Mesodermal cell (in vitro differentiated cells): ENCODE results near the gene GPATCH1.
"Not testable (repeated sequence)": the region's sequence is repeated elsewhere in the genome, so short reads cannot be mapped to it uniquely, and the experiment has no call there.

ENCODE experiments used
- H3K27ac ChIP-seq: 2 replicates; pipeline ENCODE4 v1.7.0; 2013; ENCODE audit warnings: mild to moderate bottlenecking, low read depth, low read length, moderate library complexity; ENCODE audit not compliant: severe bottlenecking
- H3K36me3 ChIP-seq: 2 replicates; pipeline ENCODE4 v1.7.1; 2013; ENCODE audit warnings: mild to moderate bottlenecking, low read length, moderate library complexity; ENCODE audit not compliant: control insufficient read depth, insufficient read depth
- H3K4me1 ChIP-seq: one replicate; pipeline ENCODE4 v1.7.1; 2013; ENCODE audit warnings: mild to moderate bottlenecking, low read length; ENCODE audit not compliant: insufficient read depth, control insufficient read depth, poor library complexity, severe bottlenecking
- H3K4me3 ChIP-seq: 2 replicates; pipeline ENCODE4 v1.7.0; 2013; ENCODE audit warnings: low read length, control low read depth, mild to moderate bottlenecking; ENCODE audit not compliant: insufficient read depth, poor library complexity, severe bottlenecking; ENCODE audit errors: extremely low read depth
- H3K9me3 ChIP-seq: 2 replicates; pipeline ENCODE4 v1.7.1; 2013; ENCODE audit warnings: mild to moderate bottlenecking, low read length, moderate library complexity; ENCODE audit not compliant: control insufficient read depth
- WGBS, 2 experiments: methylation state at CpG; one replicate each; pipeline ENCODE4 v1.1.5; 2013; ENCODE audit warnings: missing lambda C conversion rate in 2 of 2; ENCODE audit not compliant: insufficient coverage in 2 of 2; 5-methylcytosine and 5-hydroxymethylcytosine counted together

The GPATCH1 gene

DNA sequence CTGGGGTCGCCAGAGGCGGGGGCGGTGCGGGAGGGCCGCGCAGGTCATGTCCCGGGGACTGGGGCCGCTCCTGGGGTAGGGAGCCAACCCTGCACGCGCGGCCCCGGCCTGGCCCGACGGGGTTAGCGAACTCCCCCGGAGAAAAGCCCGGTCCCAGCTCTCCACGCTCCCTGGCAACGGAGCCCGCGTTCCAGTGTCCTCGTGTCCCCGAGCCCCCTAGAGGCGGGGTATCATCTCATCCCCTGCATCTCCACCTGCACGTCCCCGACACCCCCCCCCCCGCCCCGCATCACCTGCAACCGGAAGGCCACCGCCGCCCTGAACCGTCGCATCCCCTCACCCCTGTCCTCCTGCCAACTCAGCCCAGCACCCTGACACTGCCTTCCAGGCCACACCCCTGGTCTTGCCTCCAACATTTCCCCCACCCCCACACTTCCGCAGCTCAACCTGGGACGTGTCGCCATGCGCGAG, 53.6 kb downstream of the GPATCH1 start:
- Histone ChIP-seq H3K36me3 (peaks cover 9% of the 10 kb centered on the region), H3K4me1 (peaks cover 5% of the 10 kb centered on the region), H3K4me3 (no peak overlapping the region), H3K9me3 (no peaks in the 10 kb centered on the region), H3K27ac (no peak overlapping the region)
- 72 to 92% methylated on average over 14 to 15 of the region's 38 CpGs for WGBS, 2 experiments

DNA sequence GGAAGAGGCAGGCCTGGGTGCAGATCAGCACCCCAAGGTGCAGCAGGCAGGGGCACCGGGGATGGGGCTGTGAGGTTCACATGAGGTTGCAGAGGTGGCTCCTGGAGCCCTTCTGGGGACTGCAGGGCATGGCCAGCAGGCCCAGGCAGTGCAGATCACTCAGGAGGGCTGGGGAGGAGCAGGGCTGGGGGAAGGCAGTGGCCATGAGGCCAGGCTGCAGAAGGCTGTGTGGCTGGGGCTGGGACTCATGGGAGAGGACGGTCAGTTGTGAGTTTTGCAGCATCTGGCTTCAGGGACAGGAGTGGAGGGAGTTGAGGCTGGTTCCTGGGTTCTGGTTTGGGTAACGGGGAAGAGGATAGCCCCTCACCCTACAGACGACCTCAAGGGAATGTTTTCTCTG, 58.2 kb downstream of the GPATCH1 start:
- Histone ChIP-seq H3K27ac (peak overlapping the region; percentile 5), H3K4me1 (peaks cover 10% of the 10 kb centered on the region), H3K4me3 (no peak overlapping the region), H3K36me3 (no peaks in the 10 kb centered on the region), H3K9me3 (no peaks in the 10 kb centered on the region)
- 61 to 100% methylated on average over 1 to 2 of the region's 4 CpGs for WGBS, 2 experiments

DNA sequence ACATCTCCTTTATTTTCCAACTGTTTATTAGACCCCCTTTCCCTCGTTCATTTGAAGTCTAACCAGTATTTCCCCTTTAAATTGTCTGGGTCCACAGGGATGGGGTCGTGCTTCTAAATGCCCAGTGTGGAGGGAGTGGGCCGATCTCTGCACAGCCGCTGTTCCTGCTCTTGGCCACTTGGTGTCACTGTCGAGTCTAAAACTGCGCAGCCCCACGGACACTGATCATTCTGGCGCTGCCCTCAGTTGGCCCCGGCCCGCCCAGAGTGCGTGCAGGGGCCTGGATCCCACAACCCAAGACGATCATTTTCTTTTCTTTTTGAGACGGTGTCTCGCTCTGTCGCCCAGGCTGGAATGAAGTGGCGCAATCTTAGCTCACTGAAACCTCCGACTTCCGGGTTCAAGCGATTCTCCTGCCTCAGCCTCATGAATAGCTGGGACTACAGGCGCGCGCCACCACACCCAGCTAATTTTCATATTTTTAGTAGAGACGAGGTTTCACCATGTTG, 63.0 kb downstream of the GPATCH1 start:
- H3K4me3 ChIP-seq, result no peak overlapping the region
- H3K27ac ChIP-seq, result no peak overlapping the region
- 31 to 50% methylated on average over 19 to 22 of the region's 23 CpGs for WGBS, 2 experiments
- no peaks in the 10 kb centered on the region for H3K36me3 ChIP-seq
- H3K9me3 ChIP-seq, result no peaks in the 10 kb centered on the region
- H3K4me1 ChIP-seq, result peaks cover 10% of the 10 kb centered on the region

DNA sequence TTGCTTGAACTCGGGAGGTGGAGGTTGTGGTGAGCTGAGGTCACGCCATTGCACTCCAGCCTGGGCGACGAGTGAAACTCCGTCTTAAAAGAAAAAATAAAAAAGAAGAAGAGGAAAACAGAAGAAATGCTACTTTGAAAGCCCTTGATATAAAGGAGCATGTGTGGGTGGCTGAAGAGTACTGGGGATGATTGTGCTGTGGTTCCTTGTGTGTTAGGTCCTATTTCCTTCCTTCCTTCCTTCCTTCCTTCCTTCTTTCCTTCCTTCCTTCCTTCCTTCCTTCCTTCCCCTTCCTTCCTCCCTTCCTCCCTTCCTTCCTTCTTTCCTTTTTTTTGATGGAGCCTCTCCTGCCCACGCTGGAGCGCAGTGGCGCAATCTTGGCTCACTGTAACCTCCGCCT, 65.2 kb downstream of the GPATCH1 start:
- no peaks in the 10 kb centered on the region for H3K4me1 ChIP-seq
- H3K4me3 ChIP-seq, result no peak overlapping the region
- WGBS, 2 experiments, result 94 to 97% methylated on average over 5 to 9 of the region's 9 CpGs
- no peaks in the 10 kb centered on the region for H3K36me3 ChIP-seq
- H3K27ac ChIP-seq, result no peak overlapping the region
- no peaks in the 10 kb centered on the region for H3K9me3 ChIP-seq

- H3K4me3 ChIP-seq, result no peak overlapping the region
- no peaks in the 10 kb centered on the region for H3K36me3 ChIP-seq
- no peaks in the 10 kb centered on the region for H3K9me3 ChIP-seq
- no peaks in the 10 kb centered on the region for H3K4me1 ChIP-seq
- WGBS, 2 experiments, result 82 to 93% methylated on average over 6 of the region's 6 CpGs
- H3K27ac ChIP-seq, result no peak overlapping the region
These were observed 66.6 kb downstream of the GPATCH1 start for GRCh38 chr19:33147538-33147937.

DNA sequence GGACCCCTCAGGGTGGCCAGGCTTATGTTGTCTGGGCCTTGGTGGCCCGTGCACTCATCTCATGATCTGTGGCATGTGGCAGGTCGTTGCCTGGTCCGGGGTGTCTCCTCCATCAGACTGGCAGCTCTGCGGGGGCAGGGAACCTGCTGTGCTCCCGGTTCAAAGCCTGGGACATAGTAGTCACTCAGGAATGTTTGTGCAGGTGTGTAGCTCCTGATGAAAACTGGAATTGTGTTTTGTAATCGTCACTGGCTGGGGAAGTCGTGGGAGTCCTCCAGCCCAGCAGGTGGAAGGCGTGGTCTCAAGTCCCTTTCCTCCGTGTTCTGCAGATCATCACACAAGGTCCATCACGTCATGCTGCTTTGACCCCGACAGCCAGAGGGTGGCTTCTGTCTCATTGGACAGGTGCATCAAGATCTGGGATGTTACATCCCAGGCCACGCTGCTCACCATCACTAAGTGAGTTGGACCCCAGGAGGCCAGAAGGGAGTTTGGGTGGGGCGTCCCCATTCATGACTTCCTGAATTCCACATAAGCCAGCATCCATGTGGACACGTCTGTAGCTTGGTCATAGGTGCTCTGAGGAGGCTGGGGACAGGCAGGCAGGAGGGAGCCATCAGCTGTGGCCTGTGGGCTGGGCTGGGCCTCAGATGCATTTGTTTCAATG, 70.0 kb downstream of the GPATCH1 start:
- no peak overlapping the region for H3K27ac ChIP-seq
- H3K9me3 ChIP-seq, result no peaks in the 10 kb centered on the region
- WGBS, 2 experiments, result 82 to 89% methylated on average over 8 to 13 of the region's 14 CpGs
- H3K4me1 ChIP-seq, result no peaks in the 10 kb centered on the region
- no peak overlapping the region for H3K4me3 ChIP-seq
- H3K36me3 ChIP-seq, result no peaks in the 10 kb centered on the region

DNA sequence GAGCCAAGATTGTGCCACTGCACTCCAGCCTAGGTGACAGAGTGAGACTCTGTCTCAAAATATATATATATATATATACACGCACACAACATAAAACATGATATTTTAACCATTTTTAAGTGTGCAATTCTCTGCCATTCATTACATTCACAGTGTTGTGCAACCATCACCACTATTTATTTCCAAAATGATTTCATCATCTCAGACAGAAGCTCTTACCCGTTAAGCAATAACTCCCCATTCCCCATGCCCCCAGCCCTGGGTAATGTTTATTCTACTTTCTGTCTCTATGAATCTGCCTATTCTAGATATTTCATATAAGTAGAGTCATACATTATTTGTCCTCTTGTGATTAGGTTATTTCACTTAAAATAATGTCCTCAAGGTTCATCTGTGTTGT, 71.2 kb downstream of the GPATCH1 start:
- WGBS, 2 experiments, result 73 to 83% methylated on average over 1 to 2 of the region's 2 CpGs

GRCh38 chr19:33152625-33153024, 71.6 kb downstream of the GPATCH1 start:
- H3K9me3 ChIP-seq, H3K4me3 ChIP-seq, H3K4me1 ChIP-seq, H3K36me3 ChIP-seq, H3K27ac ChIP-seq: not testable (repeated sequence)
- 78 to 100% methylated on average over 1 of the region's 4 CpGs for WGBS, 2 experiments

More for the DNA sequence above, 71.2 kb downstream of the GPATCH1 start:
- Histone ChIP-seq H3K27ac (no peak overlapping the region), H3K9me3 (no peaks in the 10 kb centered on the region), H3K36me3 (no peaks in the 10 kb centered on the region), H3K4me1 (no peaks in the 10 kb centered on the region), H3K4me3 (no peak overlapping the region)

- not testable (repeated sequence) for H3K9me3 ChIP-seq, H3K4me3 ChIP-seq, H3K36me3 ChIP-seq, H3K27ac ChIP-seq, H3K4me1 ChIP-seq
- WGBS, 2 experiments, result 92 to 95% methylated on average over 3 of the region's 6 CpGs
These were observed 73.3 kb downstream of the GPATCH1 start for GRCh38 chr19:33154313-33154712.

DNA sequence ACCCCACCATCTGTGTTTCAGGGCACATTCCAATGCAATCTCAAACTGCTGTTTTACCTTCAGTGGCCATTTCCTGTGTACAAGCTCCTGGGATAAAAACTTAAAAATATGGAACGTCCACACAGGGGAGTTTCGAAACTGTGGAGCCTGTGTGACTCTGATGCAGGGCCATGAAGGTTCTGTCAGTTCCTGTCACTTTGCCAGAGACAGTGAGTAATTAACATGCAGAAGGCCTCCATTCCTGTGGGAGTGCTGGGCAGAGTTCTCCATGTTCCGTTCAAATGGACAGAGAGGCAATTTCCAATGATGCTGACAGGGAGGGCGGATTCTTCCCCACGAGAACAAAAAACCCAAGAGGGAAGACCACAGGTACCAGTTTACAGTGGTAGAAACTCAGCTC, 75.4 kb downstream of the GPATCH1 start:
- H3K9me3 ChIP-seq, result no peaks in the 10 kb centered on the region
- 90 to 98% methylated on average over 5 of the region's 5 CpGs for WGBS, 2 experiments
- H3K4me3 ChIP-seq, result no peak overlapping the region
- no peak overlapping the region for H3K27ac ChIP-seq
- H3K4me1 ChIP-seq, result no peaks in the 10 kb centered on the region
- no peaks in the 10 kb centered on the region for H3K36me3 ChIP-seq

- H3K36me3 ChIP-seq, result no peaks in the 10 kb centered on the region
- no peaks in the 10 kb centered on the region for H3K4me1 ChIP-seq
- no peaks in the 10 kb centered on the region for H3K9me3 ChIP-seq
- 87 to 90% methylated on average over 3 of the region's 3 CpGs for WGBS, 2 experiments
- no peak overlapping the region for H3K27ac ChIP-seq
- H3K4me3 ChIP-seq, result no peak overlapping the region
These were observed 76.9 kb downstream of the GPATCH1 start for GRCh38 chr19:33157906-33158305.
